CD4-positive, alpha-beta T cell treated with Interferon alpha-2 for 1 hour (primary cell): ENCODE measurements around the gene ARL2.
A peak's percentile ranks its signal among the peaks of the same experiment; 100 is the strongest.
"Not testable (repeated sequence)": the region's sequence is repeated elsewhere in the genome, so short reads cannot be mapped to it uniquely, and the experiment has no call there.

Experiments used
- DNase-seq, 2 donors: peaks; one replicate each; pipeline ENCODE4 v3.0.0-alpha.2; 2020 to 2022

The ARL2 gene

GRCh38 chr11:65008873-65009272, 5.1 kb upstream of the ARL2 start:
- no peak for DNase-seq

- peak; percentile 90 to 92 for DNase-seq
These were observed 651 bp upstream of the ARL2 start for GRCh38 chr11:65013130-65013887.

DNA sequence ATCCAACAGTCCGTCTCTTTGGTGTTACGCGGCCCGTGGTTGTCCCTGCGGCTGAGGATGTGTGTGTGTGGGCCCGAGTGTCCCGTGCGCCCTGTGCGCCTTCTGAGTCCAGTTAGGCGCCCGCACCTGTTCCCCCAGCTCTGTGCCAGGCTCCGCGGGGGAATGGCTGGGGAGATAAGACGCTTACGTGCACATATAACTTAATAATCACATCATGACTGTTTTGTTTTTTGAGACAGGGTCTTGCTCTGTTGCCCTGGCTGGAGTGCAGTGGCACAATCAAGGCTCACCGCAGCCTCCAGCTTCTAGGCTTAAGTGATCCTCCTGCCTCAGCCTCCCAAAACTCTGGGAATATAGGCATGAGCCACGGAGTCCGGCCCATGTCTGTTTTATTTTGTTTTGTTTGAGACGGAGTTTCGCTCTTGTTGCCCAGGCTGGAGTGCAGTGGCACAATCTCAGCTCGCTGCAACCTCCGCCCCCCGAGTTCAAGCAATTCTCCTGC, 817 bp downstream of the ARL2 start:
- DNase-seq, result no peak

DNA sequence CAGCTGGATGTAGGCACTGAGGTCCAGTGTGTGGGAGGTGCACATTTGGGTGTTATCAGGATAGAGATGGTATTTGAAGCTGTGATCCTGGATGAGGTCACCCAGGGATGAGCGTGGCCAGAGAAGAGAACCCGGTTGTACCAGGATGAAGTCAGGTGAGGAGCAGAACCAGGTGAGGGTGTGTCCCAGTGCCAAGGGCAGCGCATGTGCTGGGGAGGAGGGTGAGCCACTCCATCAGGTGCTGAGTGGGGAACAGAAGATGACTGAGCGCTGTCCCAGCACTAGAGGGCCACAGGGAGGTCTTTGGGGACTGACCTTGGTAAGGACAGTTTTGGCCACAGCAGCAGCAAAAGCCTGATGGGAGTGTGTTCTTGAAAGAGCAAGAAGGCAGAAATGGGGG, 2.7 kb downstream of the ARL2 start:
- DNase-seq, result no peak

- DNase-seq, result no peak
These were observed 4.0 kb downstream of the ARL2 start for GRCh38 chr11:65017937-65018336.

DNA sequence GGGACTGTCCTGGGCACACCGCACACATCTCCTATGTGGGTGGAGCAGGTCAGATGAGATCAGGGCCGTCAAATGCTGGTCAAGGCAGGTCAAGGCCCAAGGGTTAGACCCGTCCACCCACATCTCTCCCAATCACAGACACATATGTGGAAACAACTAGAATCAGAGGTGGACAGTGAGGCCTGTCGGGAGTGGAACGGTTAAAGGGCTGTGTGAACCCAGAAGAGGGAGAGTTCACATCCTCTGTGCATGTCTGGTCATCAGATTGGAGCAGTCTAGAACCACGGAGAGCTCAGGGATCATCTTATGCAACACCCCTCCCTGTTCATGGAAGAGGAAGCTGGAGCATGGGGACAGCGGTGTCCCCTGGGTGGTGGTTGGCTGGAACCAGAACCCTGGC, 5.9 kb downstream of the ARL2 start:
- no peak for DNase-seq

DNA sequence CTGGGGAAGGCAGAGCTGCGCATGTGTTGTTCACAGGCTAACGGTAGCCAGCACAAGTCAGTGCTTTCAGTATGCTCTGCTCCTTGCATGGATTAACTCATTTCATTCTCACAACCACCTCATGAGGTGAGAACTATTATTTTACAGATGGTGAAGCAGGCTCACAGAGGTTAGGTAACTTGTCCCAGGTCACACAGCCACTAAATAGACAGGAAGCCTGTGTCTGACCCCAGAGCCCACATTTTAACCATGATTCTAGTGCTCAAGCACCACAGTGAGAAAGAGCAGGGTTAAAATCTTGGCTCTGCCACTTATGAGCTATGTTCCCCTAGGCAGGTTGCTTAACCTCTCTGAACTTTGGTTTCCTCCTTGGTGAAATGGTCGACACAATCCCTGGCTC, 7.0 kb downstream of the ARL2 start:
- no peak for DNase-seq

DNA sequence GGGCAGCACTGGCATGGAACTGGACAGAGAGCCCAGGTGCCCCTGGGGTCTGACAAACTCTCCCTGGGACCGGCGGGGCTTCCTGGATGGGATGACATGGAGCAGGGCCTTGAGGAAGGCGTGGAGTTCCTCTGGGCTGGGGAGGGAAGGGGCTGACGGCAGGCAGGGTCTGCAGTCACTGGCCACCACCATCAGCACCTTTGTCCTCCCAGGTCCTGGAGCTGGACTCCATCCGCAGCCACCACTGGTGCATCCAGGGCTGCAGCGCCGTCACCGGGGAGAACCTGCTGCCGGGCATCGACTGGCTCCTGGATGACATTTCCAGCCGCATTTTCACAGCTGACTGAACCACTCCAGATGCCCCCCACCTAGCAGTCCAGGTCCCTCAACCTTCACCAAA, 7.5 kb downstream of the ARL2 start:
- DNase-seq, result no peak

- DNase-seq, result not testable (repeated sequence)
These were observed 9.5 kb downstream of the ARL2 start for GRCh38 chr11:65023502-65023901.

DNA sequence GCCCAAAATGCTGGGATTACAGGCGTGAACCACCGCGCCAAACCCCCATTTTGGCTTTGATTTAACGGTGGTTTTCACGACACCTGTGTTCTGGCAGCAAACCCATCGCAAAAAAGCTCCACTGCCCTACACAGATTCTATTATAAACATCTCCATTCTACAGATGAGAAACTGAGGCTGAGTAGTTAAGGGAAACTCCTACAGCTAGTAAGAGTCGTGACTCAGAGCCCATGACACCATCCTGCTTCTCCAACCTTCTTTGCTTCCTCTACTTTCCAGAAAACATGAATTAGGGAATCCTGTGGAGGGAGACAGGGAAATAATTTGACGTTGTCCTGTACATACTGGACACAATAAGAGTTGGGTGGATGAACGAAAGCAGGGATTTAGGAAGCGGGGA, 12.8 kb downstream of the ARL2 start:
- no peak for DNase-seq

DNA sequence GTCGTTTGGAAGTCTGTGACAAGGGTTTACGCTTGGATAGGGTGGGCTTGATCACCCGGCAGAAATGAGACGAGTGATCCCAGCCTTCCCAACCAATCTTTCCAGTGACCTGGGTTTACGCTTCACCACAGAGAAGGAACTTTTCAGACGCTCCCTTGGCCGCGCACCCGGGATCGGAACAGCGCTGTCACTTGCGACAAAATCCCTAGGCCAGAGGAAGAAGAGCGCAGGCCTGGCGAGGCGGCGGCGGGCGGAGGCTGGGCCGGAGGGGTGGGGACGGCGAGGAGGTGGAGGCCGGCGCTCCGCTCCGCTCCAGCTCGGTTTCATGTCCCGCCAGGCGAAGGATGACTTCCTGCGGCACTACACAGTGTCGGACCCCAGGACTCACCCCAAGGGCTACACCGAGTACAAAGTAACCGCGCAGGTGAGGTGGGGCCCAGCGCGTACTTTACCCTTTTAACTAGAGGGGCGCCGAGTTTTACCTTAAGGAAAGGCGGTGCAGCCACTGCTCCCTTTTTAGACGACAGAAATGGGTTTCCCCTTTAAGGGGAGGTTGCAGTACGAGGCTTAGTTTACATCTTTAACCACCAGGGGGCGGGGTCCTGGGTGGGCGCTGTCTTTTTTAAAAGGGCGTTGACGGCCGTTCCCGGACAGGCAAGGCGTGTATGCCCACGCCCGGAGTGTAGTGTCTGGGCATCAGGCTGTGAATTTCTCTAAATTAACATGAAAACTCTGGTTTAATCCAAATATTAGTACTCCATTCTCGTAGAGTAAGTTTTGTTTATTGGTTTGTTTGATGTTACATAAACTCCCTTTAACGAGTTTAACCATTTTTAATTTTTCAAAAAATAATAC, 13.5 kb downstream of the ARL2 start, which contains the start of gene SNX15:
TSS of gene SNX15 (plus strand) at position 227 of the 855 bp plus-strand sequence. CDS start at position 326, 99 bp downstream.
- peak; percentile 91 to 97 for DNase-seq

DNA sequence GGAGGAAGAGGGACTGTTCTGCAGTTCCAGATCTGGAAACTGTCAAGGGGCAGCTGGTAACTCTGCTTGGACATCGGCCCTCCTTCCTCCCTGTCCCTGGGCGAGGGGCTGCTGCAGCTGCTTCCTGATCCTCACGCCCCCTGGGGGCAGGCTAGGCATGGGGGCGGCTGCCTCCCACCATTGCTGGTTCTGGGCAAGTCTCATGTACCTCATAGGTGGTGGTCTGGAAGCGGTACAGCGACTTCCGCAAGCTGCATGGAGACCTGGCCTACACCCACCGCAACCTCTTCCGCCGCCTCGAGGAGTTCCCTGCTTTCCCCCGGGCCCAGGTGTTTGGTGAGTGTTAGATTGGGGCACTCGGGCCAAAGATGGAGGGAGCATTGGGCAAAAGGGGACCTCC, 18.3 kb downstream of the ARL2 start:
- no peak for DNase-seq

DNA sequence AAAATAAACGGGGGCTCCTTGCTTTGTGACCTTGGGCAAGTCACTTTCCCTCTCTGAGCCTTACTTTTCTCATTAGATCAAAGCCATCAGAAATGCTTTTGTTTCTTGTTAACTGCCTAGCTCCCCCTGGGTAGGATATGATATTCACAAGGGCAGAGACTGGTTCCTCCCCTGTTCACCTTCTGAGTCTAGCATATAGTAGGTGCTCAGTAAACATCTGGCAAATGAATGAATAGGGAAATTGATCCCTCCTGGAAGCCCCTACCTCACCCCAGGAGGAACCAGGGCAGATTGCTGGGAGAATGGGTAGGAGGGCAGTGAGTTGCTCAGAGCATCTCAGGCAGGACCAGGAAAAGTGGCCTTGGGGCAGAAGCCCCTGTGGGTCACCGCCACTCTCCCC, 20.5 kb downstream of the ARL2 start:
- no peak for DNase-seq

- no peak for DNase-seq
These were observed 21.6 kb downstream of the ARL2 start for GRCh38 chr11:65035579-65035978.

GRCh38 chr11:65036931-65037330, 23.0 kb downstream of the ARL2 start:
- DNase-seq, result no peak

DNA sequence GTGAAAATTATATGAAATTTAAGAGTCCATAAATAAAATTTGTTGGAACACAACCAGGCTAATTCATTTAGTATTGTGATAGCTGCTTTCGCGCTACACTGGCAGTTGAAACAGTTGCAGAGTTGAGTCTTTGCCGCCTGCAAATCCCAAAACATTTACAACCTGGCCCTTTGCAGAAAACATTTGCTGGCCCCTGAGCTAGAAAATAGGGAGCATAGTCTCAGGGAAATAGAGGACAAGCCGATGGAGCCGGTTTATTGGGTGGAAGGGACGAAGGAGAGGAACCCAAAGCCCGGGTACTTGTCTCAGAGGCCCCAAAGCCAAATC, 26.5 kb downstream of the ARL2 start:
- no peak for DNase-seq

DNA sequence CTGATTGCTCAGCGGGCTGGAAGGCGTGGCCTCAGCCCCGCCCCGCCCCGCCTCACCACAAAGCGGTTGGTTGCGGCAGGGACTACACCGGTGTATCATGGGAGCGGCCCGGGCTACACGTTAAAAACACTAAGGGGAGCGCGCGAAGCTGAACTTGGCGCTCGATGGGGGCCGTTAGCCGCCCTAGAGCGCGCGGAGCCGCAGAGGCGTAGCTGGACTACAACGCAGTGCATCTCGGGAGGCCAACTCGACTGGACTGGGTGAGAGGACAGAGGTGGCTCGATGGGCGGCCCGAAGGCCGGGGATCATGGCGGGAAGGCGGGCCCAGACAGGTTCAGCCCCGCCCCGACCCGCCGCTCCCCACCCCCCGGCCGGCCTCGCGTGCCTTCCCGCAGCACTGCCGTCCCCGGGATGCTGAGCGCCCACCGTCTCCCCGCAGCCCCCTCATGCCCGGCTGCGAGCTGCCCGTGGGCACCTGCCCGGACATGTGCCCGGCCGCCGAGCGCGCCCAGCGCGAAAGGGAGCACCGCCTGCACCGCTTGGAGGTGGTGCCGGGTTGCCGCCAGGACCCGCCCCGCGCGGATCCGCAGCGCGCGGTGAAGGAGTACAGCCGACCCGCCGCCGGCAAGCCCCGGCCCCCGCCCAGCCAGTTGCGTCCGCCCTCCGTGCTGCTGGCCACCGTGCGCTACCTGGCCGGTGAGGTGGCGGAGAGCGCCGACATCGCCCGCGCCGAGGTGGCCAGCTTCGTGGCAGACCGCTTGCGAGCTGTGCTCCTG, 27.1 kb downstream of the ARL2 start, which contains the start of gene SAC3D1:
TSS of gene SAC3D1 (plus strand) at position 364 of the 776 bp plus-strand sequence. CDS start at position 447, 83 bp downstream.
- peak; percentile 87 to 91 for DNase-seq

- no peak for DNase-seq
These were observed 28.9 kb downstream of the ARL2 start for GRCh38 chr11:65042891-65043290.

DNA sequence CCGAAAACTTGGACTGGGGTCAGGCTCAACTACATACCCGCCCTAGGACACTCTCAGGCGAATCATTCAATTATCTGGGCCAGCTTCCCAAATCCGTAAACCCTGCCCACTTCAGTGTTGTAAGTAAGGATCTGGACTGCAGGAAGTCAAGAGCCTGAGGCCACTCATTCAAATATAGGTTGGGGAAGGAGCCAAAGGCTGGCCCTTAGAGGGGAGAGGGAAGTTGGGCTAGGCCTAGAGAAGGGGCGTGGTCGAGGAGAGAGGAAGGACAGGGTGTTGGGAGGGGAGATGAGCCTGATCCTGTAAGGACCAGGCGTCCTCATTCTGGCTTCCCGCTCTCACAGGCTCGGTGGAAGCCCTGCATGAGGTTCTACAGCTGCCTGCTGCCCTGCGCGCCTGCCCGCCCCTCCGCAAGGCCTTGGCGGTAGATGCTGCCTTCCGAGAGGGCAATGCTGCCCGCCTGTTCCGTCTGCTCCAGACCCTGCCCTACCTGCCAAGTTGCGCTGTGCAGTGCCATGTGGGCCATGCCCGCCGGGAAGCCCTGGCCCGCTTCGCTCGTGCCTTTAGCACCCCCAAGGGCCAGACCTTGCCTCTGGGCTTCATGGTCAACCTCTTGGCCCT, 30.0 kb downstream of the ARL2 start:
- DNase-seq, result peak in 1 of 2 donors; percentile 26

DNA sequence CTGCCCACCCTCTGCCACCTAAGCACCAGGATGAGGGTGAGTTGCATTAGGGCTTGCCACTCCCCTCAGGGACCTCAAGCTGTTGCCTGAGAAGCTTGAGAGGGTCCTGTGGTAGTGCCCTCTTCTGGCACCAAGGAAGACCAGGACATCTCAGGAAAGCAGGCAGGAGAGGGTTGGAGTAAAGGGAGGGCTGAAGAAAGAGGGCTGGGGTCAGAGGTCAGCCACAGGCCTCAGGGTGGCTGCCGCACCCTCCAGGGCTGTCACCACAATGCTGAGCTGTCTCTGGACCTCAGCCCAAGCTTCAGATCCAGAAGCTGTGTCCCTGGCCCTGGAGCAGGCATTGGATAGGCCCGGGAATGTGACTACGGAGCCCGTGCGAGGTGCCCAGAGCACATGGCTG, 31.1 kb downstream of the ARL2 start:
- DNase-seq, result no peak

DNA sequence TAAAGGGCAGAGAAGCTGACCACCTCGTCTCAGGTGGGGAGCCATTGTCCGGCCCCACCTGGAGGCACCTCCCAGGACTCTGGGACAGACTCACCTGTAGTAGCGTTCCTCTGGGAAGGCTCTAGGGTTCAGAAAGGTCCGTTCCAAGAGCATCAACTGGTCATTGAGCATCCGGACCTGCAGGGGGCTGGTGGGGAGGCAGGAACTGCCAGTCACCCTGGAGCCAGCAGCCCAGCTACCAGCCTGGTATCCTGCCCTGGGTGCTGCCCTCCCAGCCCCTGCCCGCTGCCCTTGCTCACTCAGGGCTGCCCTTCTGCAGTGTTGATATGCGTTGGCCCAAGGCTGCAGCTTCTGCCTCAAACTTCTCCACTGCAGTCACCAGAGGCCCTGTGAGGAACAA, 31.8 kb downstream of the ARL2 start:
- DNase-seq, result no peak

- DNase-seq, result peak in 1 of 2 donors; percentile 25
These were observed 33.8 kb downstream of the ARL2 start for GRCh38 chr11:65047581-65048422.
